Measurements from ENCODE around the gene COL4A1.
A peak's percentile ranks its signal among the peaks of the same experiment; 100 is the strongest.

Gene COL4A1

GRCh38 chr13:110308656-110309359 lies 1.9 kb upstream of the COL4A1 start:
- DNase-seq = no peak

- no peak for DNase-seq
These were observed 1.1 kb upstream of the COL4A1 start for GRCh38 chr13:110307767-110308655.

DNA sequence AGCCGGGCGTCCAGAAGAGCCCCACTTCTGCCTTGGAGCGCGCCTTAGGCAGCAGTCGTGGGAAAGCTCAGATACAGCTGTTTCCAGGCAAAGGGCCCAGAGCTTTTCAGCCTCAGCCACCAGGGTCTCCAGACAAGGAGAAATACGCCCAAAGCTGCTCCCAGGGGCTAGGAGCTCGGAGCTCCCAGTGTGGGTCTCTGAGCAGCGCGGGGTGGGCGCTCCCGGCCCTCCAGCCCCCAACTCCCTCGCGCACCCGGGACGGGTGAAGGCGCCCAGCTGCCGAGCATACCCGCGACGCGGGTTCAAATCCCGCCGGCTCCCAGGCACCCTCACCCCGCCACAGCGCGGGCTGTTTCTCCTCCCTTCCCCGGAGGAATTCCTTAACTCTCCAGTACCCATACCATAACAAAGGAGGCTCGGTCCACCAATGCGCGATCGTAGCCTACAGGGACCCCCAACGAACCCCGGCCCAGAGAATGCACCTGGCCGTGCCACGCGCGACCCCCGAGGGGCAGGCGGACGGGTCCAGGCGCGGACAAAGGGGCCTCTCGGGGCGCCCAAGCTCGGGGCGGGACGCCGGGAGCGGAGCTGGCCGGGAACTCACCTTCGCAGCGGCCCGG lies 507 bp downstream of the COL4A1 start:
- DNase-seq = no peak

DNA sequence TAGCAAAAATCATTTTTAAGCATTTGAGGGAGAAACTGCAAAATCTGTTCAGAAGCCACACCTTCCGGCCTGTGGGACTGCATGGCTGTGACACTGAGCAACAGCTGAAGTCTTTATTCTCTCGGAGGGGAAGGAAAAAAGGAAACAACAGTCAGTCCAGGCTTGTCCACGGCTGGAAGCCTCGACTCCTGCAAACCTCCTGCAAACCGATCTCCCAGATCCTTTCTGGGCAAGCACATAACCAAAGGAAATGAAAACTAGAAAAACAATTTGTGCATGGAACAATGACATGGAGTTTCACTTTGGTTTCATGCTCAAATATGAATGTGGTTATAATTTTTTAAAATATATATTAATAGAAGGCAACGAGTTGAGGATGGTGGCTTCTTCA lies 1.0 kb downstream of the COL4A1 start:
- DNase-seq = no peak

DNA sequence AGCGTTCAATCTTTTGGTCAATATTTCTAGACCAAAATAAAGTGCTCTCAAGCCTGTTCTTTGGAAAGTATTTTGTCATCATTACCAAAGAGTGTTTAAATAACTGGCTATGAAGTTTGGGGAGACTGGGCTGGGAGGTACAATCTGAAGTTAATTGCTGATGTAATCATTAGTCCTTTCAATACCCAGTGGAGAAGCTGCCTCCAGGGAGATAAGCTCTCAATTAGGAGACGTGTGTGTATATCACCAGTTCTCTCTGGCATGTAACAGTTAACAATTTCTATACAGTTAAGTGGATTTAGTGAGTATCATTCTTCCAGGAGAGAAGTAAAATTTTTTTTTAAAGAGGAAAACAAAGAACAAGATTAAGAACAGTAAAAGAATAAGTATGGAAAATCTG lies 1.4 kb downstream of the COL4A1 start:
- no peak for DNase-seq

DNA sequence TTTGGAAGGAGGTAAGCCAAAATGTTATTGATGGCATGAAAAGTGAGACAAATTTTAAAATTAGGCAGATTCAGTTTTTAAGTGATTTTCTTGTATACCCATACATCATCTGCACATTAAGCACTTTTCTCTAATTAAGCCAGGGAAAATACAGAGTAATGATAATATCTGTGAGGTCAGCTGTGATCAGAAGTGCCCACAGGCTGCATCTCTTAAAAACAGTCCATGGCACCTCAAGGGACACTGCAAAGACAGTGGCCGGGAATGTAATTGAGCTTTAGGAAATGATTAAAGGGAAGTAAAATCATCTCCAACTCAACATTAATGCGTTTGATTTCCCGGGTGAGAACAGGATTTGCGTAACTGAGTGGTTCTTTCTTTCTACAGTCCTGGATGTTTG lies 2.0 kb downstream of the COL4A1 start:
- no peak for DNase-seq

DNA sequence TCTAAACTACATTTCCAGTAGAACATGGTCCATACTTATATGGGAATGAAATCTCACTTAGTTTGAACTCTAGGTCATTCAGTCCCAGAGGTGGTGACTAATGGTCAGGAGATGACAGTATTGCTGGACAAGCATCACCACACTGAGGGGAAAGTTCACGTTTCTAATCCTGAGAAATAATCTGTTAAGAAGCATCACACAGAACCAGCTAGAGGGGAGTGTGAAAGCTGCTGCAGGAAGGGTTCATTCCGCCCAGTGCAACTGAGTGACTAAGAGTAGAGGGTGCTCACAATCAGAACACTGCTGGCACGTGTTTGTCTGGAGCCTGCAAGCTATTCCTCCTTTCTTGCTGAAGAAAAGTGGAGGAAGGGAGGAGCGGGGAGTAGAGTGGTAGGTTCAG lies 2.7 kb downstream of the COL4A1 start:
- DNase-seq = peak; percentile 37

GRCh38 chr13:110303644-110304043 lies 3.3 kb downstream of the COL4A1 start:
- DNase-seq = no peak

GRCh38 chr13:110302997-110303396 lies 4.0 kb downstream of the COL4A1 start:
- no peak for DNase-seq

DNA sequence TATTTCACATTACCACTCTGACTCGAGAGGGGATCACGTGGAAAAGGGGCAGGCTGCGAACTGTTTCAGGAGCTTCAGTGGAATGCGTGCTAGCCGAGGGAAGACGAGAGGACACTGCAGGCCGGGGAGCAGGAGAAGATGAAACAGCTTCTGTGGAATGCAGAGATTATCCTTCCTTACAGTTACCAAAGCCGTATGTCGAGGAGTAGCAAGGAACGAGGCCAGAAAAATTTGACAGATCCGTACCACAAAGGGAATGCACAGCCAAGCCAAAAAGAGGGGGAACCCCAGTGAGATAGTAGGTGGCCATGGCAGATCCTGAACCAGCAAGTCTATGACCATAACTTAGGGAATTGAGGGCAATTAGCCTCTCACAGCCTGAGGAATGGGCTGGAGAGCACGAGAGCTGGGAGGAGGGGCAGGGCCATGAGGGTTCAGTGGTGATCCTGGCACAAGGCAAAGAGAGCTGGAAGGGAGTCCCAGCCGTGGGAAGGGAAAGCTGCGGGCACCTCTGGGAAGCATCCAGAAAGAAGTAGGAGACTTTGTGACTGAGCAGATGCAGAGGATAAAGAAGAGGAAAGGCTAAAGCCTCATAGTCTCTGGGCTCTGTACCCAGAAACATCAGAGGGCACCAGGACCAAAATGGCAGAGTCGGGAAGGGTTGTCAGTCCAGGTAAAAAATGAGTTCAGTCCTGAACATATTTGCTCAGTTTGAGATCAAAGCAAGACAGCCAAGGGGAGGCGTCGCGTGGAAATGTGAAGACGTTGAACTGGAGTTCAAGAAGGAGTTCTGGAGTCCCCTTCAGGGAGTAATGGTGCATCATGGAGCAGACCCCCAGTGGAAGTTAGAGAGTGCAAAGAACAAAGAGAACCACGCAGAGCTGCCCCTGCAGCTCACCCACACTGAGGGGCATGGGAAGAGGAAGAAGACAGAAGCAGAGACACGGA lies 5.1 kb downstream of the COL4A1 start:
- DNase-seq = no peak

GRCh38 chr13:110301083-110301482 lies 5.9 kb downstream of the COL4A1 start:
- no peak for DNase-seq

GRCh38 chr13:110300090-110300815 lies 6.7 kb downstream of the COL4A1 start:
- DNase-seq = no peak

- no peak for DNase-seq
These were observed 7.6 kb downstream of the COL4A1 start for GRCh38 chr13:110299283-110299840.

- no peak for DNase-seq
These were observed 8.3 kb downstream of the COL4A1 start for GRCh38 chr13:110298505-110299282.

- no peak for DNase-seq
These were observed 9.0 kb downstream of the COL4A1 start for GRCh38 chr13:110297766-110298504.

- no peak for DNase-seq
These were observed 9.9 kb downstream of the COL4A1 start for GRCh38 chr13:110297011-110297410.

- DNase-seq = no peak
These were observed 12.3 kb downstream of the COL4A1 start for GRCh38 chr13:110294622-110295021.

DNA sequence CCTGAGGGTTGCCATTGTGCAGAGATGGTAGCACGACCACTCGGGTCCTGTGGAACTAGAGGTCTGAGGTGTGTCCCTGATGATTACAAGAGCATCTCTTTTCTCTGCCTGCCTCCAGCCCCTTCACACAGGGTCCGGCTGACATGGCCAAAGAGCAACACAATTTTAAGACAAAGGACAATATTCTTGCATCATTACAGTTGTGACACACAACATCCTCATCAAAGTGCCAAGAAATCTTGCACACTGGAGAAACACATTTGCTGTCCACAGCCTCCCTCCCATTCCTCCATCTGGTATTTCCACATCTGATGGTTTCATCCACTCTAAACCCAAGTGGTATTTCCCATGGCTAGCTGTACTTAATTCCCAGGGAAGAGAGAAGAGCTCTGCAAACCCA lies 12.8 kb downstream of the COL4A1 start:
- DNase-seq = no peak

- no peak for DNase-seq
These were observed 13.3 kb downstream of the COL4A1 start for GRCh38 chr13:110293649-110294048.

DNA sequence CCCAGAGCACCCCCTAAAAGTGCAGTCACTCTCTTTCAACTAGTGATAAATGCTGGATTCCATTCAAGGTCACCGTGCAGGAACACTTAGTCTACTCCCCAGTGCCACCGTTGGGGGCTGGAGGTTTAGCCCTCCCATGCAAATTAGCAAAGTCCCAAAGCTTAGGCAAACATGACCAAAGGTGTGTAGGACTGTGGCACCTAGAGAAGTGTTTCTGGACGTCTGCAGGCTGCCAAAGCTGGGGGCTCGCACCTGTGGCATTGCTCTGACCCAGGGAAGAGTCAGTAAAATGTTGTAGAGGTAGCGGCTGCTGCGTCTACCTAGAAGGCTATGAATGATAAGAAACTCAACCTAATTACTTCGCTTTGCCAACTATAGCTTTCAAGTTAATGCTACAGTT lies 13.9 kb downstream of the COL4A1 start:
- DNase-seq = no peak

Data from inflammatory macrophage treated with lipopolysaccharide for 4 hours (primary cell).